Measurements from ENCODE around the gene TNN. TPM values are rescaled to one million over a fixed set of nuclear protein-coding genes. Genes with fewer than 3 reads are reported as not detected.

The TNN gene
- total RNA-seq, 5 donors from 2014 or later (not counting 1 experiment from before 2014, with no cell fraction given): not detected

DNA sequence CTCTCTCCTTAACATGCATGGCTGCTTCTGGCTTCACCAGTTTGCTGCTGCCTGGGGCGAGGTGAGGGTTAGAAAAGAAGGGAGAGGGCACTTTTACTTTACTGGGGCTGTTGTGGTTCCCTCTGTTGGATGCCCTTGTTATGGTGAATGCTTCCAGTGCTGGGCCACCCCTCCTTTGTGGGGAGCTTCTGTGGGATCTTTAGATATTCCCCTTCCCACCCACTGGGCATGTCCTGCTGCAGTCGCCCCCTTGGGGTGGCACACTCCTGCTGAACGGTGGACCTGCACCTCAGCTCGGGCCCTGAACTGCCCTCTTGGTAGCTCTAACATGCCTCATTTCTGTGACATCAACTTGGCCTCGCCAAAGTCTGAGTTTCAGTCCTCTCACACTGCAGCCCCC, 6.0 kb downstream of the TNN start:
- DNase-seq (no peak), ATAC-seq (replicated peaks in 1 of 4) (no peak)
- Histone ChIP-seq H3K4me3 (ENCODE audit: control insufficient read depth in 1 of 2, extremely low read depth in 1 of 2, low read length in 1 of 2) (no peak overlapping the region), H3K27ac (ENCODE audit: low read length) (no peak overlapping the region), H3K9me3 (no peaks in the 10 kb centered on the region), H3K27me3 (replicated peaks in 1 of 2; ENCODE audit: control insufficient read depth in 2 of 2, extremely low read depth in 1 of 2, insufficient read depth in 2 of 2, low read length in 1 of 2) (peaks cover 0 to 23% of the 10 kb centered on the region in 2 experiments), H3K4me1 (ENCODE audit: control insufficient read depth in 1 of 2, extremely low read depth in 1 of 2, insufficient read depth in 2 of 2, low read length in 2 of 2) (peaks cover 0 to 4% of the 10 kb centered on the region in 2 experiments), H3K36me3 (ENCODE audit: control insufficient read depth in 2 of 2, extremely low read depth in 1 of 2, insufficient read depth in 1 of 2, low read length in 1 of 2) (no peaks in the 10 kb centered on the region)
- POLR2A ChIA-PET: no interaction called here
- Mint-ChIP-seq H3K27ac (no peak overlapping the region), H3K9me3 (no peaks in the 10 kb centered on the region), H3K27me3 (peaks cover 3 to 7% of the 10 kb centered on the region in 2 donors), H3K36me3 (no peaks in the 10 kb centered on the region), H3K4me3 (no peak overlapping the region), H3K4me1 (peaks cover 8 to 14% (median 12%) of the 10 kb centered on the region in 3 donors)
- CTCF ChIA-PET: no interaction called here
- 67% methylated on average over 4 of the region's 5 CpGs for WGBS (ENCODE audit: insufficient coverage)

DNA sequence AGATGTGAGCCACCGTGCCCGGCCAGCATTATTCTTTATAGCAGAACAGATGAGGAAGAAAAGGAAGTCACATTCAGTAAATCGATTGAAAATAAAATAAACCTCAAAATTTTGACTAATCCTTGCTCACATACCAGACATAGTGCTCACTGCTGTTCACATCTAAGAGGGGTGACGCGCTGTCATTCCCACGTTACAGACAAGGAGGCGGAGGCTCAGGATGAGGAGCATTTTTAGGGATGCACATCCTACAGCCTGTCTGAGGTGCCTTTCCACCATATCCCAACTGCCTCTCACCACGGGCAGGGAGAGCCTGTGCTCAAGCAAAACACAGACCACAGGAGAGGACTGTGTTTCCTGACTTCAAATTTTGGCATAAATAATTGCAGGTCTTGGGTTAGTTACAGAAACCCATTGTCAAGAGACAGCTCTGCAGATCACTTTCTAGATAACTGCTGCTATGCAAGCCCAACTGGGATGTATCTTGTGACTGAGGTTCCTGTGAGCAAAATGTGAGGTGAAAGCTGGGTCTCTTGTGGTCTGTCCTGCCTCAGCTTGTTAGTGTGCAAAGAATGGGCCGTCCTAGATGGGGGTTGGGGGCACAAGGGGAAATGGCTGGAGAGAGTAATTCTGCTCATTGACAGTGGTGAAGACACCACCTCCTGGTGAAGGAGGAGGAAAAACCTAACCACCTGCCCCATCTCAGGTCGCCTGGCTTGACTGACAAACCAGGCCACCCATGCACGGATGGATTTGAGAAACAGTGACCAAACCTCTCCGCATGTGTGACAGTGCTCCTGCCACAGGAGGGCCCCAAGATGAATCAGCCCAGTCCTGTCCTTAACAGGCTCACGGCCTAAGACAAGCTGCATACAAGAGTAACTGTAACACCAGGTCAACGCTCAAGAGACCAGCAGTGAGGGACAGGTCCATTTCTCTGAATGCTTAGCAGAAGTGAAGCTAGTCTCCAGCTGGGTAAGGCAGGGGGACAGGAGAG, 8.2 kb downstream of the TNN start:
- H3K4me3 Mint-ChIP-seq: no peak overlapping the region
- H3K36me3 ChIP-seq (ENCODE audit: control insufficient read depth in 2 of 2, extremely low read depth in 1 of 2, insufficient read depth in 1 of 2, low read length in 1 of 2): no peaks in the 10 kb centered on the region
- H3K4me1 Mint-ChIP-seq: peaks cover 8 to 14% (median 12%) of the 10 kb centered on the region in 3 donors
- no peak for DNase-seq
- peaks cover 3 to 13% of the 10 kb centered on the region in 2 donors for H3K27me3 Mint-ChIP-seq
- no peaks in the 10 kb centered on the region for H3K36me3 Mint-ChIP-seq
- no peaks in the 10 kb centered on the region for H3K9me3 Mint-ChIP-seq
- no peaks in the 10 kb centered on the region for H3K9me3 ChIP-seq
- 69% methylated on average over 9 of the region's 14 CpGs for WGBS (ENCODE audit: insufficient coverage)
- ChIA-PET POLR2A (no interaction called here), CTCF (interaction anchor here in 1 of 2 donors (0.7 kb wide), 1 partner anchor 76 kb away, joined by 3 read pairs; no protein-coding TSS in a partner anchor)
- H3K4me3 ChIP-seq (ENCODE audit: control insufficient read depth in 1 of 2, extremely low read depth in 1 of 2, low read length in 1 of 2): no peak overlapping the region
- no peak overlapping the region for H3K27ac Mint-ChIP-seq
- H3K4me1 ChIP-seq (ENCODE audit: control insufficient read depth in 1 of 2, extremely low read depth in 1 of 2, insufficient read depth in 2 of 2, low read length in 2 of 2): peaks cover 0 to 4% of the 10 kb centered on the region in 2 experiments
- H3K27me3 ChIP-seq (replicated peaks in 1 of 2; ENCODE audit: control insufficient read depth in 2 of 2, extremely low read depth in 1 of 2, insufficient read depth in 2 of 2, low read length in 1 of 2): peaks cover 0 to 23% of the 10 kb centered on the region in 2 experiments
- H3K27ac ChIP-seq (ENCODE audit: low read length): no peak overlapping the region
- ATAC-seq (replicated peaks in 1 of 4): no peak

DNA sequence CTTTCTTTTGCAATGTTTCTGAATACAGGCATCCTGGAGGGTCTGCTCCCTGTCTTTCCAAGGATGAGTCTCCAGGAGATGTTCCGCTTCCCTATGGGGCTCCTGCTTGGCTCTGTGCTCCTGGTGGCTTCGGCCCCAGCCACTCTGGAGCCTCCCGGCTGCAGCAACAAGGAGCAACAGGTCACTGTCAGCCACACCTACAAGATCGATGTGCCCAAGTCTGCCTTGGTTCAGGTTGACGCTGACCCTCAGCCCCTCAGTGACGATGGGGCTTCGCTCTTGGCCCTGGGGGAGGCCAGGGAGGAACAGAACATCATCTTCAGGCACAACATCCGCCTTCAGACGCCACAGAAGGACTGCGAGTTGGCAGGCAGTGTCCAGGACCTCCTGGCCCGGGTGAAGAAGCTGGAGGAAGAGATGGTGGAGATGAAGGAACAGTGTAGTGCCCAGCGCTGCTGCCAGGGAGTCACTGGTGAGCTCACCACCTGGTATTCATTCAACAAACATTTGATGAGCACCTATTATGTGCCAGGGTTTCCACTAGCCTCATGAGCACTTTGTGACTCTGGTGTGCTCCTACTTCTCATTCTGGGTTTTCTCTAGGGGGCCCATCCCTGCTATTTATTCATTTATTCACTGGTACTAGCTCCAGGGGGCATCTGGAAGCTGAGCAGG, 9.9 kb downstream of the TNN start:
- H3K27me3 Mint-ChIP-seq: peaks cover 5 to 12% of the 10 kb centered on the region in 2 donors
- POLR2A ChIA-PET: no interaction called here
- no peak overlapping the region for H3K4me3 Mint-ChIP-seq
- H3K27me3 ChIP-seq (replicated peaks in 1 of 2; ENCODE audit: control insufficient read depth in 2 of 2, extremely low read depth in 1 of 2, insufficient read depth in 2 of 2, low read length in 1 of 2): peaks cover 0 to 21% of the 10 kb centered on the region in 2 experiments
- DNase-seq (no peak), ATAC-seq (replicated peaks in 1 of 4) (no peak)
- 91% methylated on average over 8 of the region's 12 CpGs for WGBS (ENCODE audit: insufficient coverage)
- CTCF ChIA-PET: interaction anchor here in 1 of 2 donors (0.7 kb wide), 1 partner anchor 1228 kb away, joined by 3 read pairs; no protein-coding TSS in a partner anchor
- no peak overlapping the region for H3K27ac ChIP-seq (ENCODE audit: low read length)
- no peak overlapping the region for H3K27ac Mint-ChIP-seq
- H3K4me1 ChIP-seq (ENCODE audit: control insufficient read depth in 1 of 2, extremely low read depth in 1 of 2, insufficient read depth in 2 of 2, low read length in 2 of 2): peaks cover 0 to 1% of the 10 kb centered on the region in 2 experiments
- H3K4me1 Mint-ChIP-seq: peaks cover 1 to 6% (median 2%) of the 10 kb centered on the region in 3 donors
- H3K36me3 Mint-ChIP-seq: no peaks in the 10 kb centered on the region
- no peak overlapping the region for H3K4me3 ChIP-seq (ENCODE audit: control insufficient read depth in 1 of 2, extremely low read depth in 1 of 2, low read length in 1 of 2)
- no peaks in the 10 kb centered on the region for H3K9me3 Mint-ChIP-seq
- H3K9me3 ChIP-seq: no peaks in the 10 kb centered on the region
- H3K36me3 ChIP-seq (ENCODE audit: control insufficient read depth in 2 of 2, extremely low read depth in 1 of 2, insufficient read depth in 1 of 2, low read length in 1 of 2): no peaks in the 10 kb centered on the region

DNA sequence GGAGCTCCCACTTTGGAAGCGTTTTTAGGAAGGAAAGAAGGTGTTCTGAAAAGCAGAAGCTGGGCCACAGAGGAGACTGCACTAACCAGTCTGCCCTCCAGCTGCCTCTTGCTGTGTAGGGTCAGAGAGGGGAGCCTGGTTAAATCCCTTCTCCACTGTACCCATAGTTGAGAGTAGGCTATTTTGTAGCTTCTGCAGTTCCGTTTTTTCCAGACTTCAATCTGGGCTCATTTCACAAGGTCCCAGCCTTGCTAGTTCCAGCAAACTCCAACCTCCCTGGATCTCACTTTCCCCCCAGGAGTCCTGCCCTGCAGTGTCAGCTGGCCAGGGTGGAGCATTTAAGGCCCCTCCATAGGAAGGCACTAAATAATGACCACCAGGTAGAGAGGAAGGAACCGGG, 11.0 kb downstream of the TNN start:
- Histone ChIP-seq H3K4me1 (ENCODE audit: control insufficient read depth in 1 of 2, extremely low read depth in 1 of 2, insufficient read depth in 2 of 2, low read length in 2 of 2) (no peaks in the 10 kb centered on the region), H3K36me3 (ENCODE audit: control insufficient read depth in 2 of 2, extremely low read depth in 1 of 2, insufficient read depth in 1 of 2, low read length in 1 of 2) (no peaks in the 10 kb centered on the region), H3K4me3 (ENCODE audit: control insufficient read depth in 1 of 2, extremely low read depth in 1 of 2, low read length in 1 of 2) (no peak overlapping the region), H3K27me3 (replicated peaks in 1 of 2; ENCODE audit: control insufficient read depth in 2 of 2, extremely low read depth in 1 of 2, insufficient read depth in 2 of 2, low read length in 1 of 2) (peaks cover 0 to 17% of the 10 kb centered on the region in 2 experiments), H3K27ac (ENCODE audit: low read length) (no peak overlapping the region), H3K9me3 (no peaks in the 10 kb centered on the region)
- H3K27ac Mint-ChIP-seq: no peak overlapping the region
- H3K27me3 Mint-ChIP-seq: peaks cover 8 to 13% of the 10 kb centered on the region in 2 donors
- CTCF ChIA-PET: no interaction called here
- no peaks in the 10 kb centered on the region for H3K9me3 Mint-ChIP-seq
- DNase-seq: no peak
- no peak overlapping the region for H3K4me3 Mint-ChIP-seq
- 48% methylated on average over 2 of the region's 3 CpGs for WGBS (ENCODE audit: insufficient coverage)
- POLR2A ChIA-PET: no interaction called here
- no peaks in the 10 kb centered on the region for H3K4me1 Mint-ChIP-seq
- no peak for ATAC-seq (replicated peaks in 1 of 4)
- no peaks in the 10 kb centered on the region for H3K36me3 Mint-ChIP-seq

DNA sequence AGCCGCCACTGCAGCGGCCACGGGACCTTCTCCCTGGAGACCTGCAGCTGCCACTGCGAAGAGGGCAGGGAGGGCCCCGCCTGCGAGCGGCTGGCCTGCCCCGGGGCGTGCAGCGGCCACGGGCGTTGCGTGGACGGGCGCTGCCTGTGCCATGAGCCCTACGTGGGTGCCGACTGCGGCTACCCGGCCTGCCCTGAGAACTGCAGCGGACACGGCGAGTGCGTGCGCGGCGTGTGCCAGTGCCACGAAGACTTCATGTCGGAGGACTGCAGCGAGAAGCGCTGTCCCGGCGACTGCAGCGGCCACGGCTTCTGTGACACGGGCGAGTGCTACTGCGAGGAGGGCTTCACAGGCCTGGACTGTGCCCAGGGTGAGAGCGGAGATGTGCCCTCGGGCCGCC, 11.7 kb downstream of the TNN start:
- no peaks in the 10 kb centered on the region for H3K4me1 ChIP-seq (ENCODE audit: control insufficient read depth in 1 of 2, extremely low read depth in 1 of 2, insufficient read depth in 2 of 2, low read length in 2 of 2)
- H3K36me3 Mint-ChIP-seq: no peaks in the 10 kb centered on the region
- H3K4me3 Mint-ChIP-seq: no peak overlapping the region
- H3K36me3 ChIP-seq (ENCODE audit: control insufficient read depth in 2 of 2, extremely low read depth in 1 of 2, insufficient read depth in 1 of 2, low read length in 1 of 2): no peaks in the 10 kb centered on the region
- ChIA-PET POLR2A (no interaction called here), CTCF (no interaction called here)
- peaks cover 0 to 12% of the 10 kb centered on the region in 2 experiments for H3K27me3 ChIP-seq (replicated peaks in 1 of 2; ENCODE audit: control insufficient read depth in 2 of 2, extremely low read depth in 1 of 2, insufficient read depth in 2 of 2, low read length in 1 of 2)
- H3K27ac Mint-ChIP-seq: no peak overlapping the region
- no peak overlapping the region for H3K27ac ChIP-seq (ENCODE audit: low read length)
- no peaks in the 10 kb centered on the region for H3K4me1 Mint-ChIP-seq
- H3K4me3 ChIP-seq (ENCODE audit: control insufficient read depth in 1 of 2, extremely low read depth in 1 of 2, low read length in 1 of 2): no peak overlapping the region
- ATAC-seq (replicated peaks in 1 of 4): no peak
- DNase-seq: no peak
- no peaks in the 10 kb centered on the region for H3K9me3 Mint-ChIP-seq
- peaks cover 8 to 14% of the 10 kb centered on the region in 2 donors for H3K27me3 Mint-ChIP-seq
- H3K9me3 ChIP-seq: no peaks in the 10 kb centered on the region
- WGBS (ENCODE audit: insufficient coverage): 95% methylated on average over 36 of the region's 40 CpGs

DNA sequence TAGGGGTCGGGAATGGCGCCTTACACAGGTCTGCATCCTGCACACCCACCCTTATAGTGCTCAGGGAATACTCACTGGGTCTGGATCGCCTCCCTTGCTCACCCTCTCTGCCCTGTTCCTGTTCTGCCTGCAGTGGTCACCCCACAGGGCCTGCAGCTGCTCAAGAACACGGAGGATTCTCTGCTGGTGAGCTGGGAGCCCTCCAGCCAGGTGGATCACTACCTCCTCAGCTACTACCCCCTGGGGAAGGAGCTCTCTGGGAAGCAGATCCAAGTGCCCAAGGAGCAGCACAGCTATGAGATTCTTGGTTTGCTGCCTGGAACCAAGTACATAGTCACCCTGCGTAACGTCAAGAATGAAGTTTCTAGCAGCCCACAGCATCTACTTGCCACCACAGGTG, 12.4 kb downstream of the TNN start:
- Histone ChIP-seq H3K9me3 (no peaks in the 10 kb centered on the region), H3K27me3 (replicated peaks in 1 of 2; ENCODE audit: control insufficient read depth in 2 of 2, extremely low read depth in 1 of 2, insufficient read depth in 2 of 2, low read length in 1 of 2) (peaks cover 0 to 12% of the 10 kb centered on the region in 2 experiments), H3K4me1 (ENCODE audit: control insufficient read depth in 1 of 2, extremely low read depth in 1 of 2, insufficient read depth in 2 of 2, low read length in 2 of 2) (no peaks in the 10 kb centered on the region), H3K27ac (ENCODE audit: low read length) (no peak overlapping the region), H3K36me3 (ENCODE audit: control insufficient read depth in 2 of 2, extremely low read depth in 1 of 2, insufficient read depth in 1 of 2, low read length in 1 of 2) (no peaks in the 10 kb centered on the region), H3K4me3 (ENCODE audit: control insufficient read depth in 1 of 2, extremely low read depth in 1 of 2, low read length in 1 of 2) (no peak overlapping the region)
- DNase-seq (no peak), ATAC-seq (replicated peaks in 1 of 4) (no peak)
- ChIA-PET CTCF (no interaction called here), POLR2A (no interaction called here)
- WGBS (ENCODE audit: insufficient coverage): 67% methylated on average over 4 of the region's 6 CpGs
- Mint-ChIP-seq H3K9me3 (no peaks in the 10 kb centered on the region), H3K27me3 (peaks cover 8 to 14% of the 10 kb centered on the region in 2 donors), H3K4me1 (no peaks in the 10 kb centered on the region), H3K27ac (no peak overlapping the region), H3K36me3 (no peaks in the 10 kb centered on the region), H3K4me3 (no peak overlapping the region)

Measured in T-cell (primary cell).